Uterus (tissue), 4 donors: ENCODE measurements around the gene SND1. TPM values are rescaled to one million over a fixed set of nuclear protein-coding genes. Genes with fewer than 3 reads are reported as not detected.

Experiments
- DNase-seq, 2 donors: peaks; one replicate each; pipeline ENCODE4 v3.0.0-alpha.2; 2019 to 2020
- H3K27ac ChIP-seq, 2 donors: fragments of 200-600 bp; sonication (generic); 1 replicate in 1 of 2; 2 replicates in 1 of 2; pipeline ENCODE4 v1.5.1; 2016 to 2018
- H3K27me3 ChIP-seq, 2 donors: fragments of 200-600 bp; sonication (generic); one replicate each; pipeline ENCODE4 v1.5.1; 2018 to 2019; ENCODE audit warnings: control low read depth in 1 of 2
- H3K36me3 ChIP-seq, 2 donors: fragments of 200-600 bp; sonication (generic); one replicate each; pipeline ENCODE4 v1.5.1; 2019; ENCODE audit warnings: control low read depth in 1 of 2
- H3K4me1 ChIP-seq, 2 donors: fragments of 200-600 bp; sonication (generic); one replicate each; pipeline ENCODE4 v1.5.1; 2018 to 2019; ENCODE audit warnings: control low read depth in 1 of 2
- H3K4me3 ChIP-seq, 2 donors: fragments of 200-600 bp; sonication (generic); 1 replicate in 1 of 2; 2 replicates in 1 of 2; pipeline ENCODE4 v1.5.1; 2018 to 2019; ENCODE audit warnings: mild to moderate bottlenecking in 1 of 2
- H3K9me3 ChIP-seq, 2 donors: fragments of 200-600 bp; sonication (generic); one replicate each; pipeline ENCODE4 v1.5.1; 2019; ENCODE audit warnings: control low read depth in 1 of 2
- POLR2A ChIP-seq, 2 donors: fragments of 450-650 bp; IDR thresholded peaks; one replicate each; pipeline ENCODE4 v1.6.1; 2016; ENCODE audit warnings: antibody characterized with exemption in 2 of 2, mild to moderate bottlenecking in 1 of 2, moderate library complexity in 1 of 2
- intact Hi-C: fragments of 100-400 bp; cut with DNase I; formaldehyde crosslinking; loops from one replicate; pipeline ENCODE4 v1.15.1; 2023; ENCODE audit warnings: low total_unique reads
- total RNA-seq, 4 donors: library from RNA; depleted of rRNA in 3 of 4; stranded (reverse); fragments of >200 nt in 3 of 4; gene quantifications; one replicate each; pipeline versions ENCODE4 v1.1.0 to v1.2.4, GENCODE V29; 2014 to 2023
- TF ChIP-seq, protein P1 (sequence below), 4 experiments: fragments of 200-600 bp in 2 of 4; fragments of 450-650 bp in 2 of 4; sonication (generic) in 2 of 4; IDR thresholded peaks; one replicate each; pipeline ENCODE4 v1.5.1; 2016 to 2019; ENCODE audit warnings: antibody characterized with exemption in 4 of 4, mild to moderate bottlenecking in 2 of 4, moderate library complexity in 1 of 4
- donor health status: DM: yes; HTN: yes; CAD: no.

SND1 gene
- total RNA-seq, 4 donors from 2014 or later: 54.8 to 192 (median 117) TPM

DNA sequence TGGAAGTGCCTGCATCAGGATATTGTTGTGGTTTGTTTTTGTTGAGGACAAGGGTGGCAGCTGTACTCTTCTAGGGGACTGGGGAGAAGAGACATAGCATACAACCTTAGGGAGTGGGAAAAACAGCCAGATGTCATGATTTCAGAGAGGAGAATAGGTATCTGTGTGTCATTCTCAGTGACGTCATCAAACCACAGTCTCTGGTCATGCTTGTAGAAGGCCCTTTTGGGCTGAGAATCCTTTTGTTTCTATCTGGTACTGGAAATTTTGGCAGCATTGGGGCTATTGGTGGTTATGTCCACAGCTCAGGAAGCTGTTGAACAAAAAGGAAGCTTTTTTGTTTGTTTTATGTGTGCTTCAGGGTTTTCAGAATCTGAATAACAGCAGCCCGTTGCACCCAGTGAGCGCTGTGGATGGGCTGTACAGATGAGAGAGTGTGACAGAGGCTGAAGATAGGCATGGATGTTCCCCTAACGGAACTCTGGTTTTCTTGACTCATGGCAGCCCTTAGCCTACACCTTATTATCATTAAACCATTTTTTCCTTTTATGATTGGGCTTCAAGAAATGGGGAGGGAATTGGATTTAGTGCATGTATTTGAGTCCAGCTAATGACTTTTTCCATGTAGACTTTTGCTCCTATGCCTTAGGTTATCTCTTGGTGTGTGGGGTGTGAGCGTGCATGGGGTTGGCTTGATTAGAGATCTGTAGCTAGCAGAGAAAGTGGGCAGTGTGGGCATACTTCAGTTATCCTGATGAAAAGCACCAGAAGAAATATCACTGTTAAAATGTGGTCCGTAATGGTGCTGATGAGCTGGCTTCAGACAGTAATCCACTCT lies 65.7 kb downstream of the SND1 start:
- Histone ChIP-seq H3K27ac (no peak overlapping the region), H3K4me3 (no peak overlapping the region), H3K27me3 (no peaks in the 10 kb centered on the region), H3K4me1 (no peaks in the 10 kb centered on the region), H3K36me3 (no peaks in the 10 kb centered on the region), H3K9me3 (no peaks in the 10 kb centered on the region)
- TF ChIP-seq, protein P1, sequence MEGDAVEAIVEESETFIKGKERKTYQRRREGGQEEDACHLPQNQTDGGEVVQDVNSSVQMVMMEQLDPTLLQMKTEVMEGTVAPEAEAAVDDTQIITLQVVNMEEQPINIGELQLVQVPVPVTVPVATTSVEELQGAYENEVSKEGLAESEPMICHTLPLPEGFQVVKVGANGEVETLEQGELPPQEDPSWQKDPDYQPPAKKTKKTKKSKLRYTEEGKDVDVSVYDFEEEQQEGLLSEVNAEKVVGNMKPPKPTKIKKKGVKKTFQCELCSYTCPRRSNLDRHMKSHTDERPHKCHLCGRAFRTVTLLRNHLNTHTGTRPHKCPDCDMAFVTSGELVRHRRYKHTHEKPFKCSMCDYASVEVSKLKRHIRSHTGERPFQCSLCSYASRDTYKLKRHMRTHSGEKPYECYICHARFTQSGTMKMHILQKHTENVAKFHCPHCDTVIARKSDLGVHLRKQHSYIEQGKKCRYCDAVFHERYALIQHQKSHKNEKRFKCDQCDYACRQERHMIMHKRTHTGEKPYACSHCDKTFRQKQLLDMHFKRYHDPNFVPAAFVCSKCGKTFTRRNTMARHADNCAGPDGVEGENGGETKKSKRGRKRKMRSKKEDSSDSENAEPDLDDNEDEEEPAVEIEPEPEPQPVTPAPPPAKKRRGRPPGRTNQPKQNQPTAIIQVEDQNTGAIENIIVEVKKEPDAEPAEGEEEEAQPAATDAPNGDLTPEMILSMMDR (IDR thresholded peaks at IDR 0.05): no peak
- TF ChIP-seq POLR2A (IDR thresholded peaks at IDR 0.05): no peak
- intact Hi-C loops: loop anchor here (10.0 kb wide), 1 partner anchor 487 kb away; no protein-coding TSS in a partner anchor
- no peak for DNase-seq

DNA sequence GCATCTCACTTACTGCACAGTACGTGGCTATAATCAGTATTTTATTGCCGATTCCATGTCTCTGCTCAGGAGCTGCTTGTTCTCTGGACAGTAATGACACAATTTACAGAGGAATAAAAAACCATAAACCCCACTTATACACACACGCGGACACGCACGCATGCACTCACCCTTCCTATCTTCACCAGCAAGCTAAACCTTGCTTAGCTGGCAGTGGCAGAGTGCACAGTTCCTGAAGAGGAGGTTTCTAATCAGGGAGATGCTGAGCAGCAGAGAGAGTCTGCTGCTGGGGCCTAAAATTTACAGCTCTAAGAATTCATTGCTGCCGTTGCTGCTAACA lies 66.3 kb downstream of the SND1 start:
- intact Hi-C loops: loop anchor here (10.0 kb wide), 1 partner anchor 486 kb away; no protein-coding TSS in a partner anchor
- DNase-seq: no peak
- H3K27me3 ChIP-seq: no peaks in the 10 kb centered on the region
- H3K27ac ChIP-seq: no peak overlapping the region
- no peak overlapping the region for H3K4me3 ChIP-seq
- H3K4me1 ChIP-seq: no peaks in the 10 kb centered on the region
- H3K9me3 ChIP-seq: no peaks in the 10 kb centered on the region
- TF ChIP-seq, protein P1 (IDR thresholded peaks at IDR 0.05): no peak
- no peak for TF ChIP-seq POLR2A (IDR thresholded peaks at IDR 0.05)
- no peaks in the 10 kb centered on the region for H3K36me3 ChIP-seq

DNA sequence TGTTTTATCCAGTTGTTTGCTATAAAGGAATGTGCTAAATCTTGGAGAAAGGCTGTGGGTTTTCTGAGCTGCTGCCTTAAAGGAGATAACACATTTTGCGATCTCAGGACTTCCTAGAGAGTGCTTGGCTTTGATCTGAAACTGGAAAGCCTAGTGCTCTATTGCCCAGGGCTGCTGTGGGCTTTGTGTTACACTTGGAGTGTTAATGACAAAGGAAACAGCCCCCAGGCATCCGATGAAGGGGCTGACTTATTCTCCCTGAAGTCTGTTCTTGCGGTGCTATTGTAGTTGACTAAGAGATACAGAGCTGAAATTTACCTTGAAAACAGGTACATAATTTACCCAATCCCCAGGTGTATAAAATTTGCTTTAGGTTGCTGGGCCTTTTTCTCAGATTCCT lies 74.5 kb downstream of the SND1 start:
- no peak for DNase-seq
- no peak for TF ChIP-seq POLR2A (IDR thresholded peaks at IDR 0.05)
- TF ChIP-seq, protein P1 (IDR thresholded peaks at IDR 0.05): no peak
- intact Hi-C loops: no loop called here

DNA sequence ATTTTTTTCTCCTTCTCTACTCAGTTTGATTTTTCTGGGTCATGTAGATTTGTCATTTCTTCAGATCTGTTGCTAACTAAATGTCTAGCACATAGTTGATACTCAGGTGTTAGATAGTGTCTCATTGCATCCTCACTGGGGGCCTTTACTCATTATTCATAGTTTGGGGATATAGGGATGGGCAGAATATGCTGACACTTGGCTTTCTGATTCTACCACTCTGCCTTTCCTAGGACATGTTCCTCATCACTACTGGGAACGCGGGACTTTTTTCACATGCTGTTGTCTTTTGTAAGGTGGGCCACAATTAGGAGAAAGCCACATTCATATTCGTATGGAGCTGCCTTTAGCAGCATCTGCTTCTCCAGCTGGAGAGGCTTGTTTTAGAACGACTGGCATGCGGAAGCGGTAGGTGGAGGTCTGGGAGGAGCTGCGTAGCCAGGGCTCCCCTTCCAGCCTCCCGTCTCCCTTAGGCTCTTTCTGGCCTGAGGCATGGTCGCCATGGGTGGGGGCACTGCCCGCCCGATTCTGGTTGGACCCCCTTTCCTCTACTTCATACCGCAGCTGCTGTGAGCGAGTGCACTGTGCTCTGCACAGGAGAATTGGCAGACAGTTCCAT lies 78.8 kb downstream of the SND1 start:
- intact Hi-C loops: no loop called here
- no peaks in the 10 kb centered on the region for H3K9me3 ChIP-seq
- no peaks in the 10 kb centered on the region for H3K4me1 ChIP-seq
- H3K36me3 ChIP-seq: no peaks in the 10 kb centered on the region
- TF ChIP-seq, protein P1 (IDR thresholded peaks at IDR 0.05): no peak
- no peak for TF ChIP-seq POLR2A (IDR thresholded peaks at IDR 0.05)
- no peak for DNase-seq
- H3K27me3 ChIP-seq: no peaks in the 10 kb centered on the region
- H3K27ac ChIP-seq: no peak overlapping the region
- no peak overlapping the region for H3K4me3 ChIP-seq

More for the DNA sequence above, 74.5 kb downstream of the SND1 start:
- H3K4me3 ChIP-seq: no peak overlapping the region
- H3K4me1 ChIP-seq: no peaks in the 10 kb centered on the region
- no peaks in the 10 kb centered on the region for H3K9me3 ChIP-seq
- H3K27ac ChIP-seq: no peak overlapping the region
- no peaks in the 10 kb centered on the region for H3K27me3 ChIP-seq
- no peaks in the 10 kb centered on the region for H3K36me3 ChIP-seq

DNA sequence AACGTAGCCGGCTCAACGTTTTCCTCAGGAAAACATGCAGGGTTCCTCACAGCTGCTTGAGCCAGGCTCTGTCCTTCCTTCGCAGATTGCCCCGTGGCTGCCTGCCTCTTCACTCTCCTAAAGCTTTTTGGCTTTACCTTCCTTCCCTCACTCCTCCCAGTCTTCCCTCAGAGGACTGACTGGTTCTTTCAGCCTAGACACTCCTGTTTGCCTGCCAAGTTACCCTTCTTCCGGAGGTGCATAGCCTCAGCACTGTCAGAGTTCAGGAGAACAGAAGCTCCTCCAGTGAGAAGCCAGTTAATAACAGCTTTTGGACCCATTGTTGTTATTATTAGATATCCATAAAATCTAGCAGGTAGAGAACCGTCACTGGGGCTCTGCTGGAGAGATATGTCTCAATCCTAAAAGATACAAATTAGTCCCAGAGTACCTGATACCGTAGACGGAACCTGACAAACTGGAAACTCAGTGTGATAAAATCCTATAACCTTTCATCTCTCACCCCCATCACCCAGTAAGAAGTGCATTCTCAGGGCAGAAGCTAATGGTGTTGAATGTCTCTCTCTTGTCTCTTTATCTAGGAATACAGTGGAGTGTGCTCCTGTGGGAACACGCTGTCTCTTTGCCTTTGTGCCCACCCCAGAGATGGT lies 79.6 kb downstream of the SND1 start:
- H3K4me1 ChIP-seq: no peaks in the 10 kb centered on the region
- no peaks in the 10 kb centered on the region for H3K27me3 ChIP-seq
- intact Hi-C loops: no loop called here
- TF ChIP-seq, protein P1 (IDR thresholded peaks at IDR 0.05): no peak
- TF ChIP-seq POLR2A (IDR thresholded peaks at IDR 0.05): no peak
- H3K4me3 ChIP-seq: no peak overlapping the region
- H3K36me3 ChIP-seq: no peaks in the 10 kb centered on the region
- no peak overlapping the region for H3K27ac ChIP-seq
- no peak for DNase-seq
- H3K9me3 ChIP-seq: no peaks in the 10 kb centered on the region
